ENCODE measurements around the gene NOXRED1. TPM values are rescaled to one million over a fixed set of nuclear protein-coding genes. Genes with fewer than 3 reads are reported as not detected.

Gene NOXRED1
- total RNA-seq, 4 donors from 2014 or later, result 0.22 to 0.67 TPM; not detected in 2

DNA sequence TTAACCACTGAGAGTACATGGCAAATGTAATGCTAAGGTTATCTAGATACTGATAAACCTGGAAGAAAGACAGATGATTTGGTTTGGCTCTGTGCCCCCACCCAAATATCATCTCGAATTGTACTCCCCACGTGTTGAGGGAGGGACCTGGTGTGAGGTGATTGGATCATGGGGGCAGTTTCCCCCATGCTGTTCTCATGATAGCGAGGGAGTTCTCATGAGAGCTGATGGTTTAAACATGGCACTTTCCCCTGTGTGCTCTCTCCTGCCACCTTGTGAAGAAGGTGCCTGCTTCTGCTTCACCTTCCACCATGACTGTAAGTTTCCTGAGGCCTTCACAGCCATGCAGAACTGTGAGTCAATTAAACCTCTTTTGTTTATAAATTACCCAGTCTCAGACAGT lies 14.2 kb downstream of the NOXRED1 start:
- Histone ChIP-seq H3K36me3 (no peaks in the 10 kb centered on the region), H3K27me3 (no peaks in the 10 kb centered on the region), H3K27ac (no peak overlapping the region), H3K4me1 (no peaks in the 10 kb centered on the region), H3K9me3 (no peaks in the 10 kb centered on the region), H3K4me3 (replicated peaks in 1 of 3) (no peak overlapping the region)
- intact Hi-C loops (cut with DNase I), result no loop called here
- TF ChIP-seq, protein P1, sequence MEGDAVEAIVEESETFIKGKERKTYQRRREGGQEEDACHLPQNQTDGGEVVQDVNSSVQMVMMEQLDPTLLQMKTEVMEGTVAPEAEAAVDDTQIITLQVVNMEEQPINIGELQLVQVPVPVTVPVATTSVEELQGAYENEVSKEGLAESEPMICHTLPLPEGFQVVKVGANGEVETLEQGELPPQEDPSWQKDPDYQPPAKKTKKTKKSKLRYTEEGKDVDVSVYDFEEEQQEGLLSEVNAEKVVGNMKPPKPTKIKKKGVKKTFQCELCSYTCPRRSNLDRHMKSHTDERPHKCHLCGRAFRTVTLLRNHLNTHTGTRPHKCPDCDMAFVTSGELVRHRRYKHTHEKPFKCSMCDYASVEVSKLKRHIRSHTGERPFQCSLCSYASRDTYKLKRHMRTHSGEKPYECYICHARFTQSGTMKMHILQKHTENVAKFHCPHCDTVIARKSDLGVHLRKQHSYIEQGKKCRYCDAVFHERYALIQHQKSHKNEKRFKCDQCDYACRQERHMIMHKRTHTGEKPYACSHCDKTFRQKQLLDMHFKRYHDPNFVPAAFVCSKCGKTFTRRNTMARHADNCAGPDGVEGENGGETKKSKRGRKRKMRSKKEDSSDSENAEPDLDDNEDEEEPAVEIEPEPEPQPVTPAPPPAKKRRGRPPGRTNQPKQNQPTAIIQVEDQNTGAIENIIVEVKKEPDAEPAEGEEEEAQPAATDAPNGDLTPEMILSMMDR (IDR thresholded peaks at IDR 0.05), result no peak
- no peak for TF ChIP-seq POLR2A (IDR thresholded peaks at IDR 0.05)
- WGBS, 2 donors, result 47 to 52% methylated on average over 3 of the region's 3 CpGs
- no peak for DNase-seq

DNA sequence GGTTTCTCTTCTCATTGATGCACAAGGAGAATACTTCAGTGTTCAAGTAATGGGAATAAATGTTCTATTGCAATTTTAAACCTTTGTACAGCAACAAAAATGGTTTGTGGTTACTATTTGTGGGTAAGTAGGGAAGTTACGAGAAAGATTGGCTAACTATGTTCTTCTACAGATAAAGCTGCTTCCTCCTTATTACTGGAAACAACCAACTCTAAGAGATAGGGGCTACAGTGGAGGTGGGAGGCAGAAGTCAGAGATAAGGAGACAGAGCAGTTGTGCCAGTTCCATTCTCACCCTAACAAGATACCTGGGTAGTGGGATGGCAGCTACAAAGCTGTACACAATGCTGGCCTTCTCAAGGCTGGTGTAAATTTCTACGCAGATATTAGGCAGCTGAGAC lies 16.2 kb downstream of the NOXRED1 start:
- no peak overlapping the region for H3K27ac ChIP-seq
- 91 to 92% methylated on average over 2 of the region's 2 CpGs for WGBS, 2 donors
- H3K27me3 ChIP-seq, result no peaks in the 10 kb centered on the region
- no peak for TF ChIP-seq POLR2A (IDR thresholded peaks at IDR 0.05)
- TF ChIP-seq, protein P1 (IDR thresholded peaks at IDR 0.05), result no peak
- no peaks in the 10 kb centered on the region for H3K36me3 ChIP-seq
- H3K9me3 ChIP-seq, result no peaks in the 10 kb centered on the region
- no peak for DNase-seq
- no peak overlapping the region for H3K4me3 ChIP-seq (replicated peaks in 1 of 3)
- no peaks in the 10 kb centered on the region for H3K4me1 ChIP-seq
- intact Hi-C loops (cut with DNase I), result no loop called here

DNA sequence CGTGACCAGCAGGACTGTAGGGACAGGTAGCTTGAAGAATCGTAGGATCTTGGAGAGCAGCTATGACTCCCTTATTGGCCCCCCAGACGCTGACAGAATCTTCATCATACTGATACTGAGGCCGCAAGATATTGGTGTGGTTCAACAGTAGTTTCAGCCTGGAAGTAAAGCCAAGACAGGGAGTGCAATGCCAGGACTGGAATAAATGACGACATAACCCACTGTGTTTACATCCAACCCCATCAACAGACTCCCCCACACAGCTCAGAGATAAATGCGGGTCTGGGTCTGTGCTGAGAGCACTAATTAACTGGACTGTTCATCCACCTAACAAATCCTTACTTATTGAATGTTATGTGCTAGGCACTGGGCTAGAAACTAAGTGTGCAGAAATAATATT lies 16.6 kb downstream of the NOXRED1 start:
- Histone ChIP-seq H3K36me3 (no peaks in the 10 kb centered on the region), H3K4me1 (no peaks in the 10 kb centered on the region), H3K9me3 (no peaks in the 10 kb centered on the region), H3K27me3 (no peaks in the 10 kb centered on the region), H3K27ac (no peak overlapping the region), H3K4me3 (replicated peaks in 1 of 3) (no peak overlapping the region)
- TF ChIP-seq, protein P1 (IDR thresholded peaks at IDR 0.05), result no peak
- no peak for TF ChIP-seq POLR2A (IDR thresholded peaks at IDR 0.05)
- intact Hi-C loops (cut with DNase I), result no loop called here
- DNase-seq, result no peak
- WGBS, 2 donors, result 76 to 79% methylated on average over 6 of the region's 6 CpGs

DNA sequence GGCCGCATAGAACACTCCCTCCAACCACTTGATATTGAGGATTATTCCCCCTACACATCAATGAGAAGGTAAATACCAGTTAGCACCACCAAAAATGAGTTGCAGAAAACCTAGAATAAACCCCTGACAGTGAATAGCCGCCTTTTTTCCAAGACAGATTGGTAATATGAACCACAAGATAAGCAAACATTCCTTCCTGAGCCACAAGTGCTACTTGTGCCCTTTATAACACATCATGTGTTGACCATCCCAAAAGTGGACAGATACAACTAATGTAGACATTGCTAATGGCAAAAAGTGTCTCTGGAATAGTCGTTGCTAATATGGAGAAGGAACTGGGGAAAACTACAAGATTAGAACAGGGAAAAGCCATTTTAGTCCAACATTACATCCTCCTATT lies 17.2 kb downstream of the NOXRED1 start:
- Histone ChIP-seq H3K27ac (no peak overlapping the region), H3K36me3 (no peaks in the 10 kb centered on the region), H3K27me3 (no peaks in the 10 kb centered on the region), H3K4me3 (replicated peaks in 1 of 3) (no peak overlapping the region), H3K4me1 (no peaks in the 10 kb centered on the region), H3K9me3 (no peaks in the 10 kb centered on the region)
- intact Hi-C loops (cut with DNase I), result no loop called here
- DNase-seq, result no peak
- WGBS, 2 donors, result 62 to 64% methylated on average over 3 of the region's 3 CpGs
- TF ChIP-seq, protein P1 (IDR thresholded peaks at IDR 0.05), result no peak
- TF ChIP-seq POLR2A (IDR thresholded peaks at IDR 0.05), result no peak

DNA sequence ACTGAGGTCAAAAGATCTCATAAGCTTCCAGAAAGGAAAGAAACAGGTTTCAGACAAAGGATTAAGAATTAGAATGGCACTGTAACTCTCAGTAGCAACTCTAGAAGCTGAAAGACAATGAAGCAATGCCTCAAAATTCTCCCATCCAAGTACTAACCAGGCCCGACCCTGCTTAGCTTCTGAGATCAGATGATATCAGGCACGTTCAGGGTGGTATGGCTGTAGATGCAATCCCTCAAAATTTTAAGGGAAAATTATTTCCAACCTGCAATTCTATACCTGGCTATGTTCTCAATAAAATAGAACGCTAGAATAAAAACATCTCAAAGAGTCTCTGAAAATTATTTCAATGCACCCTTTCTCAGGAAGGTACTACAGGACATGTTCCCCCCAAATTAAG lies 19.6 kb downstream of the NOXRED1 start:
- no peaks in the 10 kb centered on the region for H3K36me3 ChIP-seq
- intact Hi-C loops (cut with DNase I), result no loop called here
- no peak for DNase-seq
- H3K4me1 ChIP-seq, result no peaks in the 10 kb centered on the region
- H3K4me3 ChIP-seq (replicated peaks in 1 of 3), result no peak overlapping the region
- no peaks in the 10 kb centered on the region for H3K9me3 ChIP-seq
- no peak for TF ChIP-seq POLR2A (IDR thresholded peaks at IDR 0.05)
- TF ChIP-seq, protein P1 (IDR thresholded peaks at IDR 0.05), result no peak
- 91 to 94% methylated on average over 3 of the region's 3 CpGs for WGBS, 2 donors
- H3K27me3 ChIP-seq, result no peaks in the 10 kb centered on the region
- no peak overlapping the region for H3K27ac ChIP-seq

All from thyroid gland (tissue), 4 donors.